A549 (cell line): ENCODE data around the gene KRT27. TPM values are rescaled to one million over a fixed set of nuclear protein-coding genes. Genes with fewer than 3 reads are reported as not detected.

Experiments used
- ATAC-seq, 2 experiments: fragments of 200-7000 bp in 1 of 2; fragments of >200 bp in 1 of 2; cut with Nextera tagmentation in 1 of 2; cut with Tn5 transposase in 1 of 2; 3 replicates each; pipeline versions ENCODE4 v1.8.0 to v1.9.1; 2018 to 2020; ENCODE audit warnings: mild to moderate bottlenecking in 1 of 2, moderate library complexity in 1 of 2
- CTCF ChIA-PET: fragments of 300-600 bp; sonication (Branson Sonifier 250); formaldehyde crosslinking; extraction: SDS; loops from one replicate; lab custom pipeline; 2021; ENCODE audit warnings: antibody characterized with exemption, inconsistent platforms; lab: Yijun Ruan, JAX
- POLR2A ChIA-PET: fragments of 350-600 bp; formaldehyde crosslinking; extraction: SDS; loops from one replicate; lab custom pipeline; 2021; ENCODE audit warnings: antibody characterized with exemption, inconsistent platforms; lab: Yijun Ruan, JAX
- DNase-seq, 2 experiments: peaks; one replicate each; pipeline versions ENCODE4 v3.0.0 to v3.0.0-alpha.2; 2011 to 2016; ENCODE audit warnings: low read depth in 1 of 2, low spot score in 1 of 2
- FAIRE-seq: peaks from 2 replicates; lab custom pipeline; 2011; peaks lifted over from hg19 to GRCh38; lab: Jason Lieb, UNC
- H3K27ac ChIP-seq, 2 experiments: fragments of >200 bp; sonication (Bioruptor Twin); formaldehyde crosslinking; 3 replicates each; pipeline ENCODE4 v1.5.1; 2016 to 2017
- H3K4me1 ChIP-seq: fragments of >200 bp; sonication (Bioruptor Twin); formaldehyde crosslinking; 3 replicates; pipeline ENCODE4 v1.6.1; 2016
- H3K4me2 ChIP-seq: fragments of >200 bp; sonication (Bioruptor Twin); formaldehyde crosslinking; 3 replicates; pipeline ENCODE4 v1.6.1; 2016
- H3K4me3 ChIP-seq: fragments of >200 bp; sonication (Bioruptor Twin); formaldehyde crosslinking; 3 replicates; pipeline ENCODE4 v1.5.1; 2016
- H3K9me3 ChIP-seq: fragments of >200 bp; sonication (Bioruptor Twin); formaldehyde crosslinking; 3 replicates; pipeline ENCODE4 v1.6.1; 2016
- CHD4 ChIP-seq: fragments of 200-600 bp; sonication (generic); IDR thresholded peaks from 2 replicates; pipeline ENCODE4 v1.6.1; 2016; ENCODE audit warnings: antibody characterized with exemption, mild to moderate bottlenecking, borderline replicate concordance
- CTCF ChIP-seq: fragments of >200 bp; sonication (Bioruptor Twin); formaldehyde crosslinking; IDR thresholded peaks from 3 replicates; pipeline ENCODE4 v1.5.1; 2016
- EP300 ChIP-seq, 2 experiments: fragments of >200 bp; sonication (Bioruptor Twin); formaldehyde crosslinking; IDR thresholded peaks; 2 replicates in 1 of 2; 3 replicates in 1 of 2; pipeline ENCODE4 v1.6.1; 2016 to 2017
- ESRRA ChIP-seq: fragments of 150-350 bp; IDR thresholded peaks from 2 replicates; pipeline ENCODE4 v1.6.1; 2014; ENCODE audit warnings: mild to moderate bottlenecking, low read length, borderline replicate concordance
- FOSL2 ChIP-seq, 2 experiments: fragments of 450-650 bp in 1 of 2; fragments of >200 bp in 1 of 2; sonication (Bioruptor Twin) in 1 of 2; formaldehyde crosslinking; IDR thresholded peaks; 2 replicates each; pipeline versions ENCODE4 v1.5.0 to v1.6.1; 2016 to 2020; ENCODE audit warnings: mild to moderate bottlenecking in 1 of 2, moderate library complexity in 1 of 2
- KDM1A ChIP-seq: fragments of 200-600 bp; sonication (generic); IDR thresholded peaks from 2 replicates; pipeline ENCODE4 v1.6.1; 2016; ENCODE audit warnings: low read depth, mild to moderate bottlenecking
- KDM5A ChIP-seq: fragments of 200-600 bp; sonication (generic); IDR thresholded peaks from 2 replicates; pipeline ENCODE4 v1.6.1; 2016; ENCODE audit warnings: antibody characterized with exemption, mild to moderate bottlenecking
- MAFK ChIP-seq: fragments of 450-650 bp; IDR thresholded peaks from 2 replicates; pipeline ENCODE4 v1.6.1; 2014; ENCODE audit not compliant: partially characterized antibody
- MAX ChIP-seq: IDR thresholded peaks from 2 replicates; pipeline ENCODE4 v1.6.1; 2012
- MAZ ChIP-seq: fragments of 150-350 bp; IDR thresholded peaks from 2 replicates; pipeline ENCODE4 v1.6.1; 2014; ENCODE audit warnings: antibody characterized with exemption, low read depth, low read length, borderline replicate concordance
- MYC ChIP-seq: IDR thresholded peaks from 2 replicates; pipeline ENCODE4 v1.6.1; 2012; ENCODE audit warnings: mild to moderate bottlenecking, inconsistent platforms, low read length, improper control_type of control experiment, borderline replicate concordance
- NPAS2 ChIP-seq: fragments of 250-450 bp; sonication (Bioruptor Pico); IDR thresholded peaks from 2 replicates; pipeline ENCODE4 v1.8.0; 2022; ENCODE audit warnings: mild to moderate bottlenecking, moderate library complexity, borderline replicate concordance
- NR3C1 ChIP-seq: fragments of >200 bp; sonication (Bioruptor Twin); formaldehyde crosslinking; IDR thresholded peaks from 3 replicates; pipeline ENCODE4 v1.6.1; 2017
- PHF8 ChIP-seq: fragments of 200-600 bp; sonication (generic); IDR thresholded peaks from 2 replicates; pipeline ENCODE4 v1.6.1; 2016; ENCODE audit warnings: low read depth, mild to moderate bottlenecking, antibody characterized with exemption, moderate library complexity, borderline replicate concordance
- RCOR1 ChIP-seq: fragments of 150-350 bp; IDR thresholded peaks from 2 replicates; pipeline ENCODE4 v1.6.1; 2014; ENCODE audit warnings: antibody characterized with exemption, low read length, low read depth
- REST ChIP-seq: fragments of 200-600 bp; sonication (generic); IDR thresholded peaks from 2 replicates; pipeline ENCODE4 v1.6.1; 2016; ENCODE audit warnings: antibody characterized with exemption, mild to moderate bottlenecking, moderate library complexity
- SMC3 ChIP-seq: fragments of >200 bp; sonication (Bioruptor Twin); formaldehyde crosslinking; IDR thresholded peaks from 3 replicates; pipeline ENCODE4 v1.6.1; 2018; ENCODE audit warnings: inconsistent platforms
- SREBF2 ChIP-seq: fragments of 450-650 bp; IDR thresholded peaks from 2 replicates; pipeline ENCODE4 v1.6.1; 2014; ENCODE audit warnings: mild to moderate bottlenecking, moderate library complexity
- ZFP36 ChIP-seq: fragments of 450-650 bp; IDR thresholded peaks from 2 replicates; pipeline ENCODE4 v1.6.1; 2014; ENCODE audit warnings: borderline replicate concordance; ENCODE audit not compliant: partially characterized antibody
- WGBS: methylation state at CpG from one replicate; pipeline ENCODE4 v1.1.6; 2017; ENCODE audit errors: missing lambda C conversion rate; 5-methylcytosine and 5-hydroxymethylcytosine counted together
- polyA plus RNA-seq, 4 experiments: library from polyadenylated mRNA; depleted of rRNA in 3 of 4; stranded (reverse); fragments of >200 nt; fragmentation: RNase III in 1 of 4; extraction: RNeasy Plus Mini Kit Qiagen cat#74134 plus additional on column Dnase treatment in 1 of 4; gene quantifications; 2 replicates in 3 of 4; 3 replicates in 1 of 4; pipeline ENCODE4 v1.2.3, GENCODE V29; 2011 to 2017

The KRT27 gene
- polyA plus RNA-seq, 2 of the 4 experiments (the other 2 are of a cell fraction) = not detected

GRCh38 chr17:40738553-40738952 lies 43.8 kb downstream of the KRT27 start:
- DNase-seq = no peak
- Histone ChIP-seq H3K27ac (no peak overlapping the region), H3K4me3 (no peak overlapping the region), H3K9me3 (peaks cover 32% of the 10 kb centered on the region), H3K4me1 (no peaks in the 10 kb centered on the region), H3K4me2 (no peak overlapping the region)
- CTCF ChIA-PET = interaction anchor here (0.8 to 1.0 kb wide), 3 partner anchors 377 to 927 kb away, joined by 3 read pairs; no protein-coding TSS in a partner anchor
- POLR2A ChIA-PET = no interaction called here
- TF ChIP-seq SREBF2 = no peak
- no peak for FAIRE-seq
- 19% methylated on average over 4 of the region's 4 CpGs for WGBS
- ATAC-seq = peak; percentile 11 to 28; a peak in 3 of 6 replicates

- no peak overlapping the region for H3K4me2 ChIP-seq
- H3K4me1 ChIP-seq = no peaks in the 10 kb centered on the region
- ATAC-seq (no peak), FAIRE-seq (peak; percentile 74), DNase-seq (no peak)
- CTCF ChIA-PET = interaction anchor here (0.9 to 1.8 kb wide), 5 partner anchors 9 to 928 kb away, joined by 3 to 4 read pairs (median 4); no protein-coding TSS in a partner anchor
- 0 out of 3 replicates have a peak, but pooled peaks cover 2% of the 10 kb centered on the region for H3K9me3 ChIP-seq
- POLR2A ChIA-PET = no interaction called here
- 41% methylated on average over 1 of the region's 1 CpG for WGBS
- no peak overlapping the region for H3K4me3 ChIP-seq
- TF ChIP-seq KDM5A (no peak), FOSL2 (IDR thresholded peaks at IDR 0.05) (no peak), FOSL2 (CRISPR knock-in tag; IDR thresholded peaks at IDR 0.05) (no peak), CHD4 (no peak), MAZ (no peak), MAX (no peak), MYC (no peak), RCOR1 (no peak), SMC3 (no peak)
- TF ChIP-seq, all 56 proteins: peak for 0
- no peak overlapping the region for H3K27ac ChIP-seq
Observed at GRCh38 chr17:40735016-40735415, 47.3 kb downstream of the KRT27 start.

- FAIRE-seq = no peak
- Histone ChIP-seq H3K27ac (no peak overlapping the region), H3K9me3 (0 out of 3 replicates have a peak, but pooled peaks cover 2% of the 10 kb centered on the region), H3K4me2 (no peak overlapping the region), H3K4me3 (no peak overlapping the region), H3K4me1 (no peaks in the 10 kb centered on the region)
- TF ChIP-seq NPAS2 (CRISPR knock-in tag) (no peak), NR3C1 (no peak), ZFP36 (no peak), ESRRA (no peak), CTCF (no peak), EP300 (IDR thresholded peaks at IDR 0.05) (no peak), PHF8 (no peak), SMC3 (no peak), KDM1A (no peak), FOSL2 (IDR thresholded peaks at IDR 0.05) (no peak), FOSL2 (CRISPR knock-in tag; IDR thresholded peaks at IDR 0.05) (no peak)
- no peak for ATAC-seq
- DNase-seq = no peak
- 62% methylated on average over 6 of the region's 6 CpGs for WGBS
- ChIA-PET CTCF (interaction anchor here (1.0 to 1.8 kb wide), 4 partner anchors 20 to 929 kb away, joined by 3 to 4 read pairs (median 4); no protein-coding TSS in a partner anchor), POLR2A (no interaction called here)
Observed at GRCh38 chr17:40734018-40734417, 48.3 kb downstream of the KRT27 start.

- no peak overlapping the region for H3K4me3 ChIP-seq
- 9% methylated on average over 1 of the region's 1 CpG for WGBS
- FAIRE-seq (peak; percentile 32), DNase-seq (no peak)
- no peak overlapping the region for H3K4me2 ChIP-seq
- H3K4me1 ChIP-seq = no peaks in the 10 kb centered on the region
- H3K27ac ChIP-seq = no peak overlapping the region
- H3K9me3 ChIP-seq = 0 out of 3 replicates have a peak, but pooled peaks cover 2% of the 10 kb centered on the region
- no peak for TF ChIP-seq REST
- peak; percentile 87 for TF ChIP-seq MAFK
- TF ChIP-seq, all 56 proteins: peak for 1
- ChIA-PET CTCF (interaction anchor here (1.1 to 2.1 kb wide), 4 partner anchors 25 to 111 kb away, joined by 3 to 7 read pairs (median 4); no protein-coding TSS in a partner anchor), POLR2A (no interaction called here)
- no peak for ATAC-seq
Observed at GRCh38 chr17:40730970-40731369, 51.4 kb downstream of the KRT27 start.
